HG03135 (cell line): ENCODE results near the gene CRYM.
"Not testable (repeated sequence)": the region's sequence is repeated elsewhere in the genome, so short reads cannot be mapped to it uniquely, and the experiment has no call there.

Experiments used
- ATAC-seq: cut with Tn5 transposase; IDR thresholded peaks from one replicate; pipeline ENCODE4 v1.9.1; 2021; ENCODE audit warnings: mild to moderate bottlenecking, moderate library complexity; ENCODE audit not compliant: unreplicated experiment

The CRYM gene

GRCh38 chr16:21281698-21282389 lies 3.8 kb upstream of the CRYM start:
- ATAC-seq: no peak

- ATAC-seq: no peak
These were observed 1.4 kb upstream of the CRYM start for GRCh38 chr16:21279501-21279900.

- ATAC-seq: no peak
These were observed 804 bp downstream of the CRYM start for GRCh38 chr16:21277045-21277926.

- no peak for ATAC-seq
These were observed 2.0 kb downstream of the CRYM start for GRCh38 chr16:21276090-21276489.

- no peak for ATAC-seq
These were observed 2.6 kb downstream of the CRYM start for GRCh38 chr16:21275529-21275928.

GRCh38 chr16:21274172-21274726 lies 3.8 kb downstream of the CRYM start:
- peak; percentile 49 for ATAC-seq

- ATAC-seq: not testable (repeated sequence)
These were observed 5.3 kb downstream of the CRYM start for GRCh38 chr16:21272763-21273162.

- no peak for ATAC-seq
These were observed 5.8 kb downstream of the CRYM start for GRCh38 chr16:21272253-21272652.

- no peak for ATAC-seq
These were observed 9.9 kb downstream of the CRYM start for GRCh38 chr16:21268236-21268635.

- no peak for ATAC-seq
These were observed 10.8 kb downstream of the CRYM start for GRCh38 chr16:21267298-21267697.

- ATAC-seq: no peak
These were observed 12.8 kb downstream of the CRYM start for GRCh38 chr16:21265104-21265837.

- no peak for ATAC-seq
These were observed 13.5 kb downstream of the CRYM start for GRCh38 chr16:21264571-21265036.

GRCh38 chr16:21263640-21264570 lies 14.2 kb downstream of the CRYM start:
- peak; percentile 83 for ATAC-seq

- no peak for ATAC-seq
These were observed 15.1 kb downstream of the CRYM start for GRCh38 chr16:21262779-21263639.

GRCh38 chr16:21260870-21261791 lies 17.0 kb downstream of the CRYM start:
- ATAC-seq: no peak

- ATAC-seq: no peak
These were observed 20.8 kb downstream of the CRYM start for GRCh38 chr16:21257284-21257683.

- ATAC-seq: no peak
These were observed 21.5 kb downstream of the CRYM start for GRCh38 chr16:21256636-21257035.

GRCh38 chr16:21253470-21253869 lies 24.6 kb downstream of the CRYM start:
- ATAC-seq: no peak
